T-helper 2 cell treated with Interferon-gamma antibody and Interleukin-4, amounts not matched to agents 5 μg/mL and 100 μg/mL, for 36 hours (primary cell): ENCODE results near the gene PPFIA4.

Experiments used
- DNase-seq: peaks from one replicate; pipeline ENCODE4 v3.0.0; 2021; ENCODE audit warnings: low spot score
- H3K27ac Mint-ChIP-seq: one replicate; pipeline ENCODE4 v1.8.0; 2021; ENCODE audit warnings: mild to moderate bottlenecking, mixed read lengths
- H3K27me3 Mint-ChIP-seq: one replicate; pipeline ENCODE4 v1.8.0; 2021; ENCODE audit warnings: low read depth, mixed read lengths
- H3K36me3 Mint-ChIP-seq: one replicate; pipeline ENCODE4 v1.8.0; 2021; ENCODE audit warnings: low read depth, mixed read lengths
- H3K4me1 Mint-ChIP-seq: one replicate; pipeline ENCODE4 v1.8.0; 2021; ENCODE audit warnings: low read depth, mixed read lengths
- H3K4me3 Mint-ChIP-seq: one replicate; pipeline ENCODE4 v1.8.0; 2022; ENCODE audit warnings: mild to moderate bottlenecking, moderate library complexity, mixed read lengths
- H3K9me3 Mint-ChIP-seq: one replicate; pipeline ENCODE4 v1.8.0; 2021; ENCODE audit warnings: mixed read lengths

PPFIA4 gene

DNA sequence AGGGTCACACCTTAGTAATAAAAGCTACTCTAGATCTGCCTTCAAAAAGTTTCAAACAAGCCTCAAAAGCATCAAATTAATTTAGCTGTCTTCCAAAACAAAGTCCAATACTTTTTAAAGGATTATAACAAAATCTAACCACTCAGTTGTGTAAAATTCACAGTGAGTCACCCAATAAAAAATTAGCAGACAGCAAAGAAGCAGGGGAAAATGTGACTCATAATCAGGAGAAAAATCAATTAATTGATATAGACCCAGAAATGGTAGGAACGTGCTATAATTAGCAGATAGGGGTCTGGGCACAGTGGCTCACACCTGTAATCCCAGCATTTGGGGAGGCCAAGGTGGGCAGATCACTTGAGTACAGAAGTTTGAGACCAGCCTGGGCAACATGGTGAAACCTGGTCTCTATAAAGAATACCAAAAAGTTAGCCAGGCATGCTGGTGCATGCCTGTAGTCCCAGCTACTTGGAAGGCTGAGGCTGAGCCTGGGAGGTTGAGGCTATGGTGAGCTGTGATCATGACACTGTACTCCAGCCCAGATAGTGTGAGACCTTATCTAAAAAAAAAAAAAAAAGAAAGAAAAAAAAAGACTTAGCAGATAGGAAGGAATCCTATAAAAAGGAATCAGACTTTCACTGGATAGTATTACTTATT lies 67.6 kb downstream of the PPFIA4 start:
- peaks cover 6% of the 10 kb centered on the region for H3K27me3 Mint-ChIP-seq
- no peak overlapping the region for H3K4me3 Mint-ChIP-seq
- no peaks in the 10 kb centered on the region for H3K4me1 Mint-ChIP-seq
- no peaks in the 10 kb centered on the region for H3K36me3 Mint-ChIP-seq
- no peak overlapping the region for H3K27ac Mint-ChIP-seq
- DNase-seq: no peak
- H3K9me3 Mint-ChIP-seq: peaks cover 15% of the 10 kb centered on the region

DNA sequence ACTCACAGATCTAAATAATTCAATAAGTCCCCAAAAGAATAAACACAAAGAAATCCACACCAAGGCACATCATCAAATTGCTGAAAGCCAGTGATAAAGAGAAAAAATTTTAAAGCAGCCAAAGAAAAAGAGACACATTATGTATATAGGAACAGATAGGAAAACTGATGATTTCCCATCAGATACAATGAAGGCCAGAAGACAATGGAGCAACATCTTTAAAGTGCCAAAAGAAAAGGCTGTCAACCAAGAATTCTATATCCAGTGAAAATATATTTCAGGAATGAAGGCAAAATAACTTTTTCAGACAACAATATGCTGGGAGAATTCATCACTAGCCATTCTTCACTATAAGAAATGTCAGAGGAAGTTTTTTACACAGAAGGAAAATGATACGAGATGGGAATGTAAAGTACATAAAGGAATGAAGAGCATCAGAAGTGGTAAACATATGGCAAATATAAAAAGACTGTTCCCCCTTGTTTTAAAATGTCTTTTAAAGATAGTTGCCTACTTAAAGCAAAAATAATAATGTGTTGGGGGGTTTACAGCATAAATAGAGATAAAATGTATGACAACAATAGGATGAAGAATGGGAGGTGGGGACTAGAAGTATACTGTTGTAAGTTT lies 68.9 kb downstream of the PPFIA4 start:
- no peak overlapping the region for H3K4me3 Mint-ChIP-seq
- H3K9me3 Mint-ChIP-seq: peaks cover 15% of the 10 kb centered on the region
- no peaks in the 10 kb centered on the region for H3K36me3 Mint-ChIP-seq
- no peak overlapping the region for H3K27ac Mint-ChIP-seq
- no peak for DNase-seq
- peaks cover 6% of the 10 kb centered on the region for H3K27me3 Mint-ChIP-seq
- H3K4me1 Mint-ChIP-seq: no peaks in the 10 kb centered on the region

- no peaks in the 10 kb centered on the region for H3K4me1 Mint-ChIP-seq
- no peaks in the 10 kb centered on the region for H3K36me3 Mint-ChIP-seq
- no peak for DNase-seq
- peaks cover 4% of the 10 kb centered on the region for H3K27me3 Mint-ChIP-seq
- no peak overlapping the region for H3K4me3 Mint-ChIP-seq
- H3K27ac Mint-ChIP-seq: no peak overlapping the region
- peaks cover 15% of the 10 kb centered on the region for H3K9me3 Mint-ChIP-seq
Measured at GRCh38 chr1:203096566-203096965, 70.3 kb downstream of the PPFIA4 start.

DNA sequence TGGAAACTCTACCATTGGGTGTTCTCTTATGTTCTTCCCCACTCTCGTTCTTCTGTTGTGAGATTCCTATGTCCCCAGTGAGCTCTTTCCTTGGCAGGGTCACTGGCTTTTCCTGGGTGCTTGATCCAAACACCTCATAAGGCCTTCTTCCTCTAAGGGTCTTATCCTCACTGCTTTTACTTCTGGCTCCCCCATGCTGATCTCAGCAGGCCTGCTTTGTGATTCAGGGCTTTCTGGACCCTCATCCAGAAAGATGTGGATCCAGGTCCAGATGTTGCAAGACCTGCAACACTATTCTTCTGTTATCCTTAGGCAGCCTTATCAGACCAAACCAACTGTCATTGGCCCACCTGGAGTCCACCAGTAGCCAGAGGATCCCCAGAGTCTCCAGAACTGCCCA lies 70.7 kb downstream of the PPFIA4 start:
- H3K36me3 Mint-ChIP-seq: no peaks in the 10 kb centered on the region

DNA sequence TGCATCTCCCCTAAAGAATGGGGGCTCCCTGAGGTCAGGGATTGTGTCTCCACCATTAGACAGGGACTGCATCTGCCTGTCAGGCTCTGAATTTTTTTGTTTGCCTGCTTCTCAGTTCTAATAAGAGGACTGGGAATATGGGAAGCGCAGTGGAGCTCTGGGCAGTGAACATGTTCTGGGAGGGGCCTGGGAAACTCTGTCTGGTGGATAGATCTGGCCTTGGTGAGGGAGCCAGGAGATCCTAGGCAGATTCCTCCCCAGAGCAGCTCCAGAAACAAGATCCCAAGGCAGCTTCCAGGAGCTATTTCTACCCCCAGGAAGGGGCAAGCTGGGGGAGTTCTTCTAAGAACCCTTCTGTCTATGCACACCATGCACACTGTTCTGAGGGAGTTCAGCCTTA lies 72.2 kb downstream of the PPFIA4 start:
- no peak overlapping the region for H3K4me3 Mint-ChIP-seq

More for the DNA sequence above, 70.7 kb downstream of the PPFIA4 start:
- H3K27me3 Mint-ChIP-seq: peaks cover 4% of the 10 kb centered on the region
- peaks cover 15% of the 10 kb centered on the region for H3K9me3 Mint-ChIP-seq
- H3K4me1 Mint-ChIP-seq: no peaks in the 10 kb centered on the region
- no peak overlapping the region for H3K4me3 Mint-ChIP-seq
- no peak for DNase-seq
- H3K27ac Mint-ChIP-seq: no peak overlapping the region

GRCh38 chr1:203098914-203099520 lies 72.7 kb downstream of the PPFIA4 start:
- peaks cover 2% of the 10 kb centered on the region for H3K27me3 Mint-ChIP-seq
- H3K36me3 Mint-ChIP-seq: no peaks in the 10 kb centered on the region
- no peaks in the 10 kb centered on the region for H3K4me1 Mint-ChIP-seq
- peaks cover 15% of the 10 kb centered on the region for H3K9me3 Mint-ChIP-seq
- no peak overlapping the region for H3K27ac Mint-ChIP-seq
- DNase-seq: no peak
- no peak overlapping the region for H3K4me3 Mint-ChIP-seq

More for the DNA sequence above, 72.2 kb downstream of the PPFIA4 start:
- Mint-ChIP-seq H3K27ac (no peak overlapping the region), H3K27me3 (peaks cover 2% of the 10 kb centered on the region), H3K9me3 (peaks cover 15% of the 10 kb centered on the region), H3K36me3 (no peaks in the 10 kb centered on the region), H3K4me1 (no peaks in the 10 kb centered on the region)
- DNase-seq: no peak

- peaks cover 2% of the 10 kb centered on the region for H3K27me3 Mint-ChIP-seq
- H3K4me1 Mint-ChIP-seq: no peaks in the 10 kb centered on the region
- no peak for DNase-seq
- H3K4me3 Mint-ChIP-seq: no peak overlapping the region
- no peaks in the 10 kb centered on the region for H3K36me3 Mint-ChIP-seq
- H3K27ac Mint-ChIP-seq: no peak overlapping the region
- H3K9me3 Mint-ChIP-seq: peaks cover 7% of the 10 kb centered on the region
Measured at GRCh38 chr1:203099805-203100515, 73.7 kb downstream of the PPFIA4 start.

GRCh38 chr1:203100516-203100869 lies 74.2 kb downstream of the PPFIA4 start:
- no peak for DNase-seq
- Mint-ChIP-seq H3K9me3 (peaks cover 2% of the 10 kb centered on the region), H3K36me3 (no peaks in the 10 kb centered on the region), H3K27me3 (peaks cover 6% of the 10 kb centered on the region), H3K4me1 (no peaks in the 10 kb centered on the region), H3K4me3 (no peak overlapping the region), H3K27ac (no peak overlapping the region)

GRCh38 chr1:203101813-203102634 lies 75.7 kb downstream of the PPFIA4 start:
- Mint-ChIP-seq H3K4me1 (no peaks in the 10 kb centered on the region), H3K4me3 (no peak overlapping the region), H3K27ac (no peak overlapping the region), H3K9me3 (no peaks in the 10 kb centered on the region), H3K36me3 (no peaks in the 10 kb centered on the region), H3K27me3 (peaks cover 8% of the 10 kb centered on the region)
- DNase-seq: no peak

DNA sequence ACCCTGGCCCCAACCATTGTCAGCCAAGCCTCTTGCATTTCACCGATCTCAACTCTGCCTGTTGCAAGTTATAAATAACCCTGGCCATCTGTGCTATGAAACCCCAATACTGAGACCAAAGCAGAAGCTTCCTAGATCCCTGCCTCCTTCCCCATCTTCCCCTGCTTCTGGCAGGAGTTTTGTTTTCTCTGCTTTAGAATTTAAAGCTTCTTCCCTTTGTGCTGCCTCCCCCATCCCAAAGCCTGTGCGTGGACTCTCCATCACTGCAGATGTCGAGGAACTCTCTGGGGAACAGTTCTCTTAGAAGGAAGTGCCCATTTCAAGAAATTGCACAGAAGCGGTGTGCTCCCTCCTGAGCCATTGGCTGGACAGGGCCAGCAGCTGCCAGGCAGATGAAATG lies 76.9 kb downstream of the PPFIA4 start:
- Mint-ChIP-seq H3K36me3 (no peaks in the 10 kb centered on the region), H3K4me3 (no peak overlapping the region), H3K4me1 (no peaks in the 10 kb centered on the region), H3K9me3 (no peaks in the 10 kb centered on the region), H3K27me3 (peaks cover 19% of the 10 kb centered on the region), H3K27ac (no peak overlapping the region)
- no peak for DNase-seq

GRCh38 chr1:203103829-203104495 lies 77.7 kb downstream of the PPFIA4 start:
- H3K4me1 Mint-ChIP-seq: no peaks in the 10 kb centered on the region

DNA sequence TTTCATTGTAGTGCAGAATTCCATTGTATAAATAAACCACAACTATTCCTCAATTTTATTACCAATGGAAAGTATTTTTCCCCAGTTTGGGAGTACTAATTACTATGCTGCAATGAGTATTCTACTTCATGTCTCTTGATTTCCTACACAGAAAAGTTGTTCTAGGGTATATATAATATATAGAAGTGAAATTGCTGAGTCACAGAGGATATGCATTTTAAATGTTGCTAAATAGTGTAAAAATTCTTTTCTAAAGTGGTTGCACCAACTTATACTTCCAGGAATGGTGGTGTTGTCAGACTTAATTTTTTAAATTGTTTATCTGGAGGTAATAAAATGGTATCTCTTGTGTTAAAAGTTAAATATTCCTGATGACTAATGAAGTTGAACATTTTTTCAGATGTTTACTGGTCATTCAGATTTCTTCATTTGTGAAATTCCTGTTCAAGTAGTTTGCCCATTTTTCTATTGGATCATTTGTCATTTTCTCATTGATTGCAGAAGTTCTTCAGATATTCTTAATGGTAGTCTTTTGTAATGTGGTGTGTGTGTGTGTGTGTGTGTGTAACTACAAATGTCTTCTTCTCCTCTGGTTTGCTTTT lies 78.6 kb downstream of the PPFIA4 start:
- H3K4me1 Mint-ChIP-seq: no peaks in the 10 kb centered on the region
- H3K27me3 Mint-ChIP-seq: peaks cover 32% of the 10 kb centered on the region
- H3K9me3 Mint-ChIP-seq: no peaks in the 10 kb centered on the region

More at GRCh38 chr1:203103829-203104495, 77.7 kb downstream of the PPFIA4 start:
- no peak for DNase-seq
- H3K9me3 Mint-ChIP-seq: no peaks in the 10 kb centered on the region
- no peak overlapping the region for H3K27ac Mint-ChIP-seq
- H3K4me3 Mint-ChIP-seq: no peak overlapping the region
- H3K27me3 Mint-ChIP-seq: peaks cover 26% of the 10 kb centered on the region
- no peaks in the 10 kb centered on the region for H3K36me3 Mint-ChIP-seq

GRCh38 chr1:203112475-203112874 lies 86.2 kb downstream of the PPFIA4 start:
- H3K4me3 Mint-ChIP-seq: no peak overlapping the region

More for the DNA sequence above, 78.6 kb downstream of the PPFIA4 start:
- H3K4me3 Mint-ChIP-seq: no peak overlapping the region
- no peak for DNase-seq
- H3K36me3 Mint-ChIP-seq: no peaks in the 10 kb centered on the region
- H3K27ac Mint-ChIP-seq: no peak overlapping the region

More at GRCh38 chr1:203112475-203112874, 86.2 kb downstream of the PPFIA4 start:
- Mint-ChIP-seq H3K4me1 (no peaks in the 10 kb centered on the region), H3K36me3 (no peaks in the 10 kb centered on the region), H3K27me3 (peaks cover 31% of the 10 kb centered on the region), H3K27ac (no peak overlapping the region), H3K9me3 (no peaks in the 10 kb centered on the region)
- no peak for DNase-seq
